GM08714 (cell line): ENCODE measurements around the gene RRBP1.

ENCODE experiments used
- H3K4me3 ChIP-seq: fragments of 200-500 bp; sonication (Bioruptor generic); 2 replicates; pipeline ENCODE4 v1.5.1; 2014; ENCODE audit warnings: mild to moderate bottlenecking, low read length, inconsistent platforms
- ZNF274 ChIP-seq: IDR thresholded peaks from 2 replicates; pipeline ENCODE4 v1.6.1; 2012; ENCODE audit warnings: mild to moderate bottlenecking, low read depth, low read length

The RRBP1 gene

DNA sequence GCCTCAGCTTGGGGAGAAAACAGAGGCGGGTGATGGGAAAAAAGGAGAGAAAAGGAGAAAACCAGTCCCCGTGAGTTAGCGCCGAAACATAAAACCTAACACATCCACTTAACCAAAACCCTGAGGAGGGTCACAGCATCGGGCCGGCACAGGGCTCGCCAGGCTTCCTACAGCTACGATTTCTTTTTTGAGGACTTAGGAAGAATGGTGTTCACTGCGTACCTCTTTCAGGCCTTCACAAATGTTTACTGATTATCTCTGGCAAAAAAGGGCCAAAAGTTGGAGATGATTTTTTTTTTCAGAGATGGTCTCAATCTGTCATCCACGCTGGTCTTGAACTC is 63.4 kb downstream of the RRBP1 start:
- no peak overlapping the region for H3K4me3 ChIP-seq
- TF ChIP-seq ZNF274: no peak

DNA sequence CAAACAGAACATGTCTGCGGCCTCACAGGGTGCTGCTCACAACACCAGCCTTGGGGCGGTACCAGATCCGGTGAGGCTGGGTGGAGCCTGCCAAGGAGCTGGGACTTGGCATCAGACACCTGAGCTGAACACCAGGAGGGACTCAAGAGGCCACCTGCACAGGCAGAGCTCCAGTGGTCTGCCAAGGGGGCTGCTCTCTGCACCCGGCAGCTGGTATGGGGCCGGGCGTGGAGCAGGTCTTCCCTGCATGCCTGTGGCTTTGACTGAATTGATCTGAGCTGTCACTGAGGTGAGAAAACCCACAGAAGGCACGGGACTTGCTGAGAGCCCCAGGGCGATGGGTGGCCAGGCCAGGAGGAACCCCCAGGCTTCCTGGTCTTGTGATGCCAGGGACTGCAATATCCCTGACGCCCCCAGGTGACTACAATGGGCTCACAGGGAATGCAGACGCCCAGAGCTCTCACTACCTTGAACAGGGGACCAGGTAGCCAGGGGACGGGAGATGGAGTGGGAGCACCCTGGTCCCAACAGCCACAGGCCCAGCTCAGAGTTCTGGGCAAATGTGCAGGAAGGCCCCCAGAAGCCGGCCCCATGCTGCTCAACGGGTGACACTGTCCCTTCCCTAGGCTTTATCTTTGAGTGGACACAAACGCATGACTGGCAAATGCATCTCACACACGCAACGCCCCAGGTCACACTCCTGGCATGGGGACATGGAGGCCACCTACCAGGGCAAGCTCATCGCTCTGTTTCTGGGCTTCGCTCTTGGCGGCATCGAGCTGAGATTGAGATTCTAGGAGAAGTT is 64.0 kb downstream of the RRBP1 start:
- H3K4me3 ChIP-seq: no peak overlapping the region
- no peak for TF ChIP-seq ZNF274

DNA sequence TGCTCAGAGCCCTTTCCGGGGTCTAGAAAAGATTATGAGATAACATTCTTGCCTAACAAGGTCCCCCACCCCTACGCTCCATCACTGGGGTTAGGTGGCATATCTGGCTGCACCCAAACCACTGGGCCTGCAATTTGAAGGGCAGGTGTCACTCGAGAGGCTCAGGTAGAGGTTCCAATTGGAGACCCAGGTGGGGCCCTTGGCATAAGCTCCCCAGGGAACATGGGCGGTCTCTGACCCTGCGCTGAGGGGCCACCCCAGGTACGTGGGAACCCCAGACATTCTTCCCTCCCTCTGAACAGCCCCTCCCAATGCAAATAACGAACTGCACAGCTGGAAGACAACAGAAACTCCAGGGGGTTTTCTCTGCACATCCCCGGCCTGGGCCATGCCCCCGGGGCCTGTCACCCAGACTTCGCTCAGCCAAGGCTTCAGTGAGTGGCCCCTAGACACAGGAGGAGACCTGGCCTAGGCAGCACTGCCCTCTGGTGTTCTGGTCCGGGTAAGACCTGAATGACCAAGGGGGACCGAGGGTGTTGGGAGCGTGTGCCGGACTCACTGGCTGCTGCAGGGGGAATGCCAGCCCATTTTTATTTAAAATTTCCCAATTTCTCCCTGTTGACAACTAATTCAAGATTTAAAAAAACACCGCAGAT is 64.7 kb downstream of the RRBP1 start:
- H3K4me3 ChIP-seq: no peak overlapping the region
- no peak for TF ChIP-seq ZNF274

DNA sequence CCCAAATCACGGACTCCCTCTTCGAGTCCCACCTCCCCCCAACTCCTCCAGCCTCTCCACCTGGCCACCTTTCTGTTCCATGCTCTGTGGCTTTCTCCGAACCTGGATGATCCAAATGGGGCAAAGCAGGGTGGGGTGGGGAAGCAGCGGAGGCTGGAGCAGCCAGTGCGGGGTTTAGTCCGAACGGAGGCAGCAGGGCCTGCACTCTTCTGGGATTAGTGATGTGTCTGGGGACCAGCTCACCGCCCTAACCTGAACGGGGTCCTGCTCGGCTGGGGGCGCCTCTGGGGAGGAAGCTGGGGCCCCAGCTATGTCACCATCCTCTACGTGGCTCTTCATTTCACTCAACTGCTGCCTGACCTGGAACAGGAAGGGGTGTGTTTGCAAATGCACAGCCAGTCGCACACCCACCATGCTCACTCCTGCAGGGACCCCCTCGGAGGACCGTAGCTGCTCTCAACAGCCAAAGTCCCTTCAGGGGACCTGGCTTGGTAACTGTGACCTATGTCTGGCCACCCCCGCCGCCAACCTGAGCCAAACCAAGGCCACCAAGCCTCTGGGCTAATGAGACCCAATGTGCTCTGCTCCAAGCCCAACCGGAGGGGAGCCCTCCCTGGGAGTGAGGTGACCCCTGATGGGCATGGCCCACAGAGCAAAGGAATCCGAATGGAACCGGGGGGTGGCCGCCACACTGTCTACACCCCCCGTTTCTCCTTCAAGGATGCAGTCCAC is 65.4 kb downstream of the RRBP1 start:
- H3K4me3 ChIP-seq: no peak overlapping the region
- TF ChIP-seq ZNF274: no peak

DNA sequence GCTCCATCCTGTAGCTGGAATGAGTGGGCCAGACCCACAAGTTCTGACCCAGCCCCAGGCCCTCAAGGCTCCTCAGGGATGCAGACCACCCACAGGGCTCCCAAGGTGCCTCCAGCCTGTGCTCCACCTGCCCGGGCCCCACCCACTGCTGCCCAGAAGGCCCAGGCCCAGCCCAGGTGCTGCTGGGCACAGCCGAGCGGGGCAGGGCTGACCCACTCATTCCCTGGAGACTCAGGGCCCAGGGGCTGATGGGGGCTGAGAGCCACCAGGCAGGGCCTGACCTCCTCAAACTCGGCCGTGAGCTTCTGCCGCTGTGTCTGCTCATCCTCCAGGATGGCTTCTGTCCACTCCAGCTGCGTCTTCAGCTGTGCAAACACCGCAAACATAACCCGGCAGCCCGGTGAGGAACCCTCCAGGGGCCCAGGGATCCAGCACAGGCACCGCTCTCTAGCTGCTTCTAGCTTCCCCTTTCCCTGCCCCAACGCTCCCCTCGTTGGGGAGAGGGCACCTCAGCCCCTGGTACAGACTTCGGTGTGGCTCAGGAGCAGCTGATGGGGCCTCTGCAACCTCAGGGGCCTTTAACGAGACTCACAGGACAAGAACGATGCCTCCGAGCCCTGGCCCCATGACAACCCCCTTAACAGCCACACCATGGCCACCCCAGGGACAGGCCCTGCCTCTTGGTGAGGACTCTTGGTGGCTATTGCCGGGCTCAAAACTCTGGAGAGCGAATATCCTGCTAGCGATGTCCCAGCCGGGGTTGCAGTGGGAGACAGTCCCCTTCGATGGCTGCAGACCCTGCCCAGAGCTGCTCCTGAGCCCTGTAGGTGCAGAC is 66.2 kb downstream of the RRBP1 start:
- H3K4me3 ChIP-seq: no peak overlapping the region
- TF ChIP-seq ZNF274: no peak

DNA sequence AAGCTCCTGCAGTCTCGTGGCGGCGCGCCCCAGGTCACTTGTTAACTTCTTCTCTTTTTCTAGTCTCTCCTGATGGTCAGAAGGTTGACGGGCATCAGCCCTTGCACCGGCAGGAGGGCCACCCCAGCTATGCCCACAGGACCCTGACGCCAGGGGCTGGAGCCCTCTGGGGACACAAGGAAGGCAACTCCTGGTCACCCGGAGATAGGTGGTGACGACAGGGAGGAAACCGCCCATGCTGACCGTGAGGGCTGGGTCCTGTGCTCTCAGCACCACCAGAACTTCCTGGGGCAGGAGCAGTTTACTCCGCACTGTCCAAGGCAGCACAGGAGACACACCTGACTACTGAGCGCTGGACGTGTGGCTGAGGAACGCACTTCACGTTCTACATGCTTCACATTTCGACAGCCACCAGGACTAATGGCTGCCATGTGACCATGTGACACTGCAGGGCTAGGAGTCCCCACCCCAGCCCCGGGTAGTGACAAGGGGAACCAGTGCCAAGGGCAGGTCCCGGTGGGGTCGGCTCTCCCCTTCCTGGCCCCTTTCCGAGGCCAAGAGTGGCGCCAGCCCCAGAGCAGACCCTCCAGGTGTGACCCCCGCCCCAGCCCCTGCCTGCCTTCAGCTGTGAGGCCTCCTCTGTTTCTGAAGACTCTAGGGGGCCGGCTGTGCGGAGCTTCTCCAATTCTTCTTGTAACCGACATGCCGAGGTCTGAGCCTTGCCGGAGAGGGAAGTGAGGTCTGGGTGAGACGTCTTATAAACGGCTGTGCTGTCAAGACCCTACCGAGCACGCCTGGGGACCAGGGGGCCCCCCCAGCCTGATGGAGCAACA is 67.0 kb downstream of the RRBP1 start:
- no peak overlapping the region for H3K4me3 ChIP-seq
- no peak for TF ChIP-seq ZNF274

DNA sequence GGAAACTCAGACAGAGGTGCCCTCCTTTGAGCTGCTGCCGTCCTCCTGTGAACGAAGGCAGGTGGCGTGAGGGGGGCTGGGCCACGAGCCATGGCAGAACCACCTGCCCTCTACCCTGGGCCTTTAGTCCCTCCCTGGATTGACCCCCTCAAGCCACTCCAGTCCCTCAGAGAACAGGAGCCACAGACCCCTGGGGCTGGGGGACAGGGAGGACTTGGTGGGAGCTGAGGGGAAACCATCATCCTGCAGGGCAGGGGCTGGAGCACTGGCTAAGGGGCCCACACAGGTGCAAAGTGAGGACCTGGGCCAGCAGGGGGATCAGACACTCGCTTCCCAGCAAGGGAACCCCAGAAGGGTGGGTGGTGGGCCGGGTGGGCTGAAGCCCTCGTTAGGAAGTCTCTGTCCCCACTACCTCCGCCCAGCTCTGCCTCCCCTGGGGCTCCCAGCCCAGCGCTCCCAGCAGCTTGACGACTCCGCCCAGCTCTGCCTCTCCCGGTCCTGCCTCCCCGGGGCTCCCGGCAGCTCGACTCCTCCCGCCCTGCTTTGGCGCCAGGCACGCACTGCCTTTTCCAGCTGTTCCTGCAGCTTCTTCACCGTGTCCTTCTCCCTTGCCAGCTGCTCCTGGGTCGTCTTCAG is 67.7 kb downstream of the RRBP1 start:
- TF ChIP-seq ZNF274: no peak

DNA sequence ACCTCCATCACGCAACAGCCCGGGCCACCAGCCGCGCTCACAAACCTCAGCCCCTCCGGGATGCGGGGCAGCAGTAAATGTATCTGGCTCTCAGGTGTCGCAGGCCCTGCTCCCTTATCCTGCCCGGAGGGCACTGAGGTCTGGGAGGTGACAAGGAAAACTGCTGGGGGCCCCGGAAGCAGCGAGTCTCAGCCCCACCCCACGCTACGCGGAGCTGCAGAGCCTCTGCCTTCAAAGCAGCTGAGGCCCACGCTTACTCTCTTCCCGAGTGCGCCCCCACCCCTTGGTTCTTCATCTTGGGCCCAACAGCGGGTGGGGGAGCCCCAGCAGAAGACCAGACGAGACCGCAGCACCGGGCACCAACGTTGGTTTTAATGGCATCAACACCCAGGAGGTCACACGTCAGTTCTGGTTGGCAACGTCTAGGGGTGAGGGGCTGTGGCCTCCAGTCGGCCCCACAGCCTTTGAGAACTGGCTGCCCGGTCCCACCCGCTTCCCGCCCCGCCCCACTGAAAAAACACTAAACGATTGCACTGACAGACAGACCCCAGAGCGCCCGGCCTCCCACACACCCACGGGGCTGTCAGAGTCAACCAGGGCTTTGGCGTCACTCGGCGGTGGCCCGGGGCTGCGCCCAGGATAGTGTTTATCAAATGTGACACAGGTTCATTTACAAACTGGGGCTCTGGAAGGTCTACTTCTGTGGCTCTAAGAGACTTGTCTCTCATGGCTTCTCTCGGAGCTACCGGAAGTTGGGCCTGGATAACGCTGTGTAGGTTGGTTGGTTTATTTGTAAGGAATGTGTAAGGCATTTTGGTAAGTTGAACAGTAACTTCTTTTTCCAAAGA is 68.5 kb downstream of the RRBP1 start:
- no peak for TF ChIP-seq ZNF274
- no peak overlapping the region for H3K4me3 ChIP-seq

More for the DNA sequence above, 67.7 kb downstream of the RRBP1 start:
- H3K4me3 ChIP-seq: no peak overlapping the region

DNA sequence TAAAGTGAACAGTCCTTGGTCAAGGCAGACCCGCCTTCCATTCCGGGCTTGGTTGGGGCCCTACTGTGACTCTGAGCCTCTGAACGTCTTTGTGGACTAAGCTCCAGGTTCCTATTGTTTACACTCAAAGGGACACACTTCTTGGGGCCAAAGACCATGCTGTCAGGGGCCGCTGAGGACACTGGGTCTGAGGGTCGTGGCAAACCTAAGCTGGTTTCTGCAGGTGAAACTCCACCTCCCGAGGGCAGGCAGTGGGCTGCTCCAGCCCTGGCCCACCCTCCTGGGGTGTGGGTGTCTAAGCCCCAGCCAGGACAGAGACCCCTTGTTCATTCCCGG is 69.1 kb downstream of the RRBP1 start:
- TF ChIP-seq ZNF274: no peak
- no peak overlapping the region for H3K4me3 ChIP-seq

DNA sequence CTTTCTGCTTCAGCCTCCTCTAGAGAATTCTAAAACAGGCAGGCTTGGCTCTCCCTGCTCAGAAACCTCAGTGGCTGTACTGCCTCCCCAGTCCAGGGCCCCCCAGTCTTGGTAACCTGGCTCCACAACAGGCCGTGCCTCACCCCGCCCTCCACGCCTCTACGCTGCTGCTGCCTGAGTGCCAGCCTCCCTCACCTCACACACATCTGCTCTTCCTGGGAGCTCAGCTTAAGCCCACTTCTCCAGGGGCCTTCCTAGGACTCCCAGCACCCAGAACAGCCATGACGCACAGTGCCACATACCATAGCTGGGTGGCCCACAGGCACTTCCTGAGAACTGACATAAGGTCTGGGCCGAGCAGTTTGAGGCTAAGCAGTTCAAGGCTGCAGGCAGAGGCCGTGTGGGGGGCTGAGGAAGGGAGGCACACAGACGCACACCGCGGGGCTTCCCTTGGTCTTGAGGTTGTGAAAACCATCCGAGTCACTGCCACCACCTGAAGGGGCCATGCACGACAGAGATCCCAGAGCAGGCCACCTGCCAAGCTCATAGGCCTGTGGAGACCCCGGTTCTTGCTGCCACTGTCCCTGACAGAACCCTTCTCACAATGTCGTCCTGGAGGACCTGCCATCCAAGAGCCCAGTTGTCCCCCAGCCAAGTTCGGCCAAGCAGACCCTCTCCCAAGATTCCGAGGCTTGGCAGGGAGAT is 69.6 kb downstream of the RRBP1 start:
- no peak overlapping the region for H3K4me3 ChIP-seq
- TF ChIP-seq ZNF274: no peak

DNA sequence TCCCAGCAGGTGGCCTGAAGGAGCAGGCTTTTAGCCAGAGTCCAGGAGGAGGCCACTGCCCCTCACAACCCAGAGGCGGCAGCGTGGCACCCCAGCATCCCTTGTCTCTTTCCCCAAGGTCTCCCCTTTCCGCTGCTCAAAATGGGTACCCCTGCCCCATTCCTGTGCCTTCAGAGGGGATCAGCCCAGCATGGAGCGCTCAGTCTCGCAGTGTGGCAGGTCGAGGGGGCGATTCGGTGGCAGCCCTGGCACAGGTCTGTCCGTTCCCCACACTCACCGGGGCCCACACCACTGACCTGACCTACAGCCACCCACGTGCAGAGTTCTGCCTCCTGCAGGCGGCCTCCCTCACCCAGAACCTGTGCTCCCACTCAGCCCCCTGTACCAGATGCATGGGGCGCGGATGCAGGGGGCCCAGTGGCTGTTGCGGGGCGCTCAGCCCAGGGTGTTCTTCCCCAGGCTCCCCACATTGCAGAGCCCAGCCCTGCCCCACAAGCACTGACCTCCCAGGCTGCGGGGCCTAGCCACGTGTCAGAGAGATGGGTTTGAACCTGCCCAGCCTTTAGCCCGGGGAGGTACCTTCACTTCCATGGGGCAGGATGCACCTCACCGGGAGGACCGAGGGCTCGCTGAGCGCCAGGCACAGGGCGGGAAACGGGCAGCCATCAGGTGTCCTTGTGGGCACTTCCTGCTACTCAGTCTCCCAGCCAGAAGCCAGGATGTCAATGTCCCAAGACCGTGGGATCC is 70.3 kb downstream of the RRBP1 start:
- H3K4me3 ChIP-seq: no peak overlapping the region
- no peak for TF ChIP-seq ZNF274
